SU-DHL-6 (cell line): Measurements from ENCODE around the gene WDR5.

Experiments used
- H2AFZ ChIP-seq: fragments of 200-600 bp; sonication (generic); 2 replicates; pipeline ENCODE4 v1.6.1; 2014; ENCODE audit warnings: low read depth, mild to moderate bottlenecking, moderate library complexity, mixed read lengths, antibody characterized with exemption, low read length; ENCODE audit not compliant: severe bottlenecking
- H3F3A ChIP-seq: fragments of 200-600 bp; shearing (Covaris generic); 2 replicates; pipeline ENCODE4 v1.6.0; 2016; ENCODE audit warnings: antibody characterized with exemption, mild to moderate bottlenecking; ENCODE audit not compliant: insufficient read depth
- H3K27ac ChIP-seq: fragments of 200-600 bp; sonication (generic); 2 replicates; pipeline ENCODE4 v1.5.1; 2016; ENCODE audit warnings: low read depth, mild to moderate bottlenecking, low read length, moderate library complexity, mixed read lengths
- H3K27me3 ChIP-seq: fragments of 200-600 bp; sonication (generic), shearing (Covaris generic); 2 replicates; pipeline ENCODE4 v1.6.0; 2014; ENCODE audit warnings: mild to moderate bottlenecking, low read length
- H3K36me3 ChIP-seq: fragments of 200-600 bp; sonication (generic); 2 replicates; pipeline ENCODE4 v1.6.1; 2014; ENCODE audit warnings: mild to moderate bottlenecking, low read length, mixed read lengths
- H3K4me2 ChIP-seq: fragments of 300-600, 200-600 bp; shearing (Covaris generic), sonication (generic); 2 replicates; pipeline ENCODE4 v1.6.0; 2014; ENCODE audit warnings: low read length, low read depth, mild to moderate bottlenecking; ENCODE audit not compliant: poor library complexity, severe bottlenecking
- H3K4me3 ChIP-seq: fragments of 200-600 bp; sonication (generic); 2 replicates; pipeline ENCODE4 v1.5.1; 2014; ENCODE audit warnings: antibody characterized with exemption, low read length, mild to moderate bottlenecking, mixed read lengths; ENCODE audit not compliant: insufficient read depth, poor library complexity, severe bottlenecking
- H3K79me2 ChIP-seq: fragments of 200-600 bp; sonication (generic); 2 replicates; pipeline ENCODE4 v1.6.1; 2014; ENCODE audit warnings: mild to moderate bottlenecking, low read length, moderate library complexity; ENCODE audit not compliant: insufficient read depth
- H3K9ac ChIP-seq: fragments of 200-600 bp; sonication (generic); 2 replicates; pipeline ENCODE4 v1.7.0; 2014; ENCODE audit warnings: mild to moderate bottlenecking, low read length
- H3K9me2 ChIP-seq: fragments of 200-600 bp; sonication (generic); replicated peaks from 2 replicates; pipeline ENCODE4 v1.6.1; 2014; ENCODE audit warnings: low read length; ENCODE audit not compliant: insufficient read depth
- H3K9me3 ChIP-seq: fragments of 200-600 bp; sonication (generic); 2 replicates; pipeline ENCODE4 v1.6.1; 2014; ENCODE audit warnings: low read length, mixed read lengths; ENCODE audit not compliant: insufficient read depth
- H4K20me1 ChIP-seq: fragments of 200-600 bp; sonication (generic); 2 replicates; pipeline ENCODE4 v1.6.1; 2014; ENCODE audit warnings: low read depth, mild to moderate bottlenecking, antibody characterized with exemption, low read length, moderate library complexity, mixed read lengths
- EZH2phosphoT487 ChIP-seq: fragments of 200-600 bp; sonication (generic), shearing (Covaris generic); conservative IDR thresholded peaks from 2 replicates; pipeline ENCODE4 v1.6.1; 2018; ENCODE audit warnings: mild to moderate bottlenecking, antibody characterized with exemption, low read length, moderate library complexity, mixed read lengths
- TF ChIP-seq, protein P1 (sequence below): fragments of 200-600 bp; sonication (generic); IDR thresholded peaks from one replicate; pipeline ENCODE4 v1.5.1; 2017; ENCODE audit warnings: antibody characterized with exemption, mild to moderate bottlenecking, low read length, moderate library complexity; ENCODE audit not compliant: insufficient read depth, poor library complexity, severe bottlenecking

WDR5 gene

DNA sequence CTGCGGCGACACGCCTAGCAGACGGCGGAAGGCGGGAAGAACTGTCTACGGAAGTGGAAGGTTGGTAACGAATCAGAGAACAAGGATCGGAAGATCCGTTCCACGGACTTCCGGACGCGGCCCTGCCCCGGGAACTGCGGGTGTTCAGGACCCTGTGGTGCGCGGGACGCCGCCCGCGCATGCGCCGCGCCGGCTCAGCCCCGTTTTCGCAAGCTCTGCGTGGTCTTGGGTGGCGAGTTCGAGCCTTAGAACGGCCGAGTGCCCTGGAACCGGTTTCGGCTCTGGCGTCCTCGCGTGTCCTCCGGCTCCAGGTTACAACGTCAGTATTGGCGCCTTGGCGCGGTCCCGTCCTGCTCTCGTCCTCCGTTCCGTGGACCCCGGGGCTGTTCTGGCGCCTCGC is 29.0 kb downstream of the WDR5 start:
- Histone ChIP-seq H3K4me2 (no peak overlapping the region), H3K36me3 (no peaks in the 10 kb centered on the region), H3K79me2 (no peaks in the 10 kb centered on the region), H3K9ac (no peak overlapping the region), H4K20me1 (no peaks in the 10 kb centered on the region), H3K4me3 (no peak overlapping the region), H2AFZ (no peak overlapping the region), H3K9me2 (no peaks in the 10 kb centered on the region), H3F3A (no peaks in the 10 kb centered on the region), H3K27ac (no peak overlapping the region), H3K27me3 (no peaks in the 10 kb centered on the region), H3K9me3 (no peaks in the 10 kb centered on the region)
- TF ChIP-seq EZH2phosphoT487: no peak
- TF ChIP-seq, protein P1, sequence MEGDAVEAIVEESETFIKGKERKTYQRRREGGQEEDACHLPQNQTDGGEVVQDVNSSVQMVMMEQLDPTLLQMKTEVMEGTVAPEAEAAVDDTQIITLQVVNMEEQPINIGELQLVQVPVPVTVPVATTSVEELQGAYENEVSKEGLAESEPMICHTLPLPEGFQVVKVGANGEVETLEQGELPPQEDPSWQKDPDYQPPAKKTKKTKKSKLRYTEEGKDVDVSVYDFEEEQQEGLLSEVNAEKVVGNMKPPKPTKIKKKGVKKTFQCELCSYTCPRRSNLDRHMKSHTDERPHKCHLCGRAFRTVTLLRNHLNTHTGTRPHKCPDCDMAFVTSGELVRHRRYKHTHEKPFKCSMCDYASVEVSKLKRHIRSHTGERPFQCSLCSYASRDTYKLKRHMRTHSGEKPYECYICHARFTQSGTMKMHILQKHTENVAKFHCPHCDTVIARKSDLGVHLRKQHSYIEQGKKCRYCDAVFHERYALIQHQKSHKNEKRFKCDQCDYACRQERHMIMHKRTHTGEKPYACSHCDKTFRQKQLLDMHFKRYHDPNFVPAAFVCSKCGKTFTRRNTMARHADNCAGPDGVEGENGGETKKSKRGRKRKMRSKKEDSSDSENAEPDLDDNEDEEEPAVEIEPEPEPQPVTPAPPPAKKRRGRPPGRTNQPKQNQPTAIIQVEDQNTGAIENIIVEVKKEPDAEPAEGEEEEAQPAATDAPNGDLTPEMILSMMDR: no peak

DNA sequence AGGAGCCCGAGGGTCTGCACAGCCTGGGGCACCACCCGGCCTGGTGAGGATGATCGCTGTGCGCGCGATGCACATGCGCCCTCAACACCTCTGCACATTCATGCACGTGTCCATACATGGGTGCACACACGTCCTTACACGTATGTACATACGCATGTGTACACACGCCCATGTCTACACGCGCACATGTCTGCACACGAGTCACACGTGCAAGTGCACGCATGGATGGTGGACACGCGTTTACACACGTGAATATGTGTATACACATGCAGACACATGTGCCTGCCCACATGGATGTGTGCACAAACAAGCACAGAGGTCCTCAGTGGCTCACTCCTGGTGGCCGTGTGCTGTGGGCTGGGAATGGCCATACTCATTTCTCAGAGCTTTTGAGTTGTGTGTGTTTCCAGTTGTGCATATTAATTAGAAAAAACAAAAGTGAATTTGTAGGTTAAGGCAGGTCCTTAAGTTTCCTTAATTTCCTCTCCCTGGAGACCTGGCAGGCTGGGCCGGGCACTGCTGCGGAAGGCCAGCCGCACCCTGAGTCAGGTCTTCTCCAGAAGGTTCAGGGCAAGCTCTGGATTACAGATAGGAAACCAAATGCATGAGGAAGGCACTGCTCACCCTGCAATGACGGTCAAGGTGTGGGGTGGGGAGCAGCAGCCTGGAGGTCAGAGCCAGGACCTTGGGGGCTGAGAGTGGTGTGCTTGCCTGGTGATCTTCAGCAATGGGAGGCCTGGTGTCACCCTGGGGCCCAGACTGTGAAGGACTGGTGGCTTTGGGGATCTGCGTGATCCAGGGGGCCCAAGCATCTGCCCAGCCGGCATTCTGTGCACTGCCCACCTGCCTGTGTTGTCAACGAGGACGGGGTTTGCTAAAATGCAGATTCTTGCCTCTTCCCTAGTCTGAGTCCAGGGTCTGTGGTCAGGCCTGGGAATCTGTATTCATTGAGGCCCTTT is 29.8 kb downstream of the WDR5 start:
- Histone ChIP-seq H3K4me3 (no peak overlapping the region), H3K79me2 (no peaks in the 10 kb centered on the region), H3K9ac (no peak overlapping the region), H2AFZ (no peak overlapping the region), H4K20me1 (no peaks in the 10 kb centered on the region), H3K27me3 (no peaks in the 10 kb centered on the region), H3K9me3 (no peaks in the 10 kb centered on the region), H3K36me3 (no peaks in the 10 kb centered on the region), H3F3A (no peaks in the 10 kb centered on the region), H3K4me2 (no peak overlapping the region), H3K27ac (no peak overlapping the region), H3K9me2 (no peaks in the 10 kb centered on the region)
- TF ChIP-seq EZH2phosphoT487: no peak
- TF ChIP-seq, protein P1: no peak

DNA sequence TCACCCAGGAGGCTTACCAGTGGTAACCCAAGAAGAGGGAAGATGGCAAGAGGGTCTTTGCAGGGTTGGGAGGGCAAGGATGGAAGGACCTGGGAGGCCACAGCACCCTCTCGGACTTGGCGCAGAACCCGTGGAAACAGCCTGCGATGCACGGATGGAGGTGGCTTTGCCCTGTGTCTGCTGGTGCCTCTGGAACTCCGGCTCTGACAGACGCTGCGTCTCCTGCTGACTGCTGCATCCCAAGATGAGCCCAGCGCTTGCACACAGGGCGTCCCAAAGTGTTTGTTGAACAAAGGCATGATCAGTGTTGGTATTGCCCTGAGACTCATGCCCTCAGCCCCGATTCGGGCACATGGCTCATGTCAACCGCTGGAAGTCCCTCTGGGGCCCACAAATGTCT is 30.5 kb downstream of the WDR5 start:
- Histone ChIP-seq H3F3A (no peaks in the 10 kb centered on the region), H3K4me3 (no peak overlapping the region), H4K20me1 (no peaks in the 10 kb centered on the region), H3K9me2 (no peaks in the 10 kb centered on the region), H3K9me3 (no peaks in the 10 kb centered on the region), H2AFZ (no peak overlapping the region), H3K79me2 (no peaks in the 10 kb centered on the region), H3K36me3 (no peaks in the 10 kb centered on the region), H3K27ac (no peak overlapping the region), H3K9ac (no peak overlapping the region), H3K27me3 (no peaks in the 10 kb centered on the region), H3K4me2 (no peak overlapping the region)
- no peak for TF ChIP-seq EZH2phosphoT487
- TF ChIP-seq, protein P1: no peak
